GM18511 (cell line): ENCODE measurements around the gene EZR.

Source experiments
- ATAC-seq: cut with Tn5 transposase; IDR thresholded peaks from one replicate; pipeline ENCODE4 v1.9.1; 2021; ENCODE audit warnings: mild to moderate bottlenecking, moderate library complexity; ENCODE audit not compliant: unreplicated experiment

Gene EZR

GRCh38 chr6:158780246-158780884, 38.8 kb downstream of the EZR start:
- ATAC-seq, result no peak

- no peak for ATAC-seq
Measured at GRCh38 chr6:158778005-158778527, 41.1 kb downstream of the EZR start.

DNA sequence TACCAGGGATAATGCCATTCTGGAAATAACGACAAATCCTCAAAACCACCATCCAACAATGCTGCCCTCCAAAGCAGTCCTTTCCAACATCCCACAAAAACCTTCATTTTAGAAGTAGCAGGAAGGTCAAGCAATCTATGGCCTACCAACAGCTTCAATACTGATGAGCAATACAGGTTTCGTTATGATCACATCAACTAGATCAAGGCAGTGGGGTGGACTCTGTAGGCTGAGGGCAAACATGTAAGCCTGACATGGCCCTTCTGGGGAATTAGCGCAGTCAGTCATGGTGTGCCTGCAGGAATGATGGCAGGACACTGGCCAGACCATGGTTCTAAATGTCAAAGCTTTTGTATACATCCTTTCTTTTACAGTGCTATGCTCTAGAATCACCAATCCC, 41.7 kb downstream of the EZR start:
- ATAC-seq, result no peak

DNA sequence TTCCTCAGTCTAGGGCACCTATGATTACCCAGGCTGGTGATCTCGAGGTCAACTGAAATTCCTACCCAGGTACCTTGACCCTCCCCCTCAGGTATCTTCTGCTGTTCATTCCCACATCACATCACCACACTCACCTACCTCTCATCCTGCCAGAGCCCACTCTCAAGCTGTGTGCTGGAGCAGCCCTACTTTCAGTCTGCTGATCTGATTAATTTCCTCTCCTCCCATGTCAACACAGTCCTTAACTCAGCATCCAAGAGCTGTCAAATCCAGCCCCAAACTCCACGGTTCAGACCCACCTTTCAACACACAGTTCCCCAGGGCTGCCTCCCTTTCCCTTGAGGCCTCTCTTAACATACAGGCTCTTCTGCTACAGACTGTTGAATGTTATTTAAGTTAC, 42.4 kb downstream of the EZR start:
- no peak for ATAC-seq

GRCh38 chr6:158775832-158776231, 43.3 kb downstream of the EZR start:
- no peak for ATAC-seq

DNA sequence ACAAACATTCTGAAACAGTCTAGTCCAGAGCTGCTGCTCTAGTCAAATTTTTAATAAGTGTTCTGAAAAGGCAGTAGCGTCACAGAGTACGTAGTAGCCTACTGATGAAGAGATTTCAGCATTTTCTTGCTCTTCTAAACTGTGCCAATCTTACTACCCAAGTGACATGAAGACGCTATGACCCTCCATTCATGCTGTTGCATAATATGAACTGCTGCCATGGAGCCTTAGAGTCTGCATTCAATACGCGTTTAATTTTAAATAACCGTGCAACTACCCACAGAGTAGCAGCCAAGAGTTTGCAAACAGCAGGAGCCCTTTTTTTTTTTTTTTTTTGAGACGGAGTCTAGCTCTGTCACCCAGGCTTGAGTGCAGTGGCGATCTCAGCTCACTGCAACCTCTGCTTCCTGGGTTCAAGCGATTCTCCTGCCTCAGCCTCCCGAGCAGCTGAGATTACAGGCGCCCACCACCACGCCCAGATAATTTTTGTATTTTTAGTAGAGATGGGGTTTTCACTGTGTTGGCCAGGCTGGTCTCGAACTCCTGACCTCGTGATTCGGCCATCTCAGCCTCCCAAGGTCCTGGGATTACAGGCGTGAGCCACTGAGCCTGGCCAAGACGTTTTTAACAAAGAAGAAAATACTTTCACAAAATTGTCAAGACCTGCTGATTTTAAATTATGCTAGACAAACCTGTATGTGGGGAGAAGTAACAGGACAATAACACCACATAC, 44.3 kb downstream of the EZR start:
- ATAC-seq, result no peak

DNA sequence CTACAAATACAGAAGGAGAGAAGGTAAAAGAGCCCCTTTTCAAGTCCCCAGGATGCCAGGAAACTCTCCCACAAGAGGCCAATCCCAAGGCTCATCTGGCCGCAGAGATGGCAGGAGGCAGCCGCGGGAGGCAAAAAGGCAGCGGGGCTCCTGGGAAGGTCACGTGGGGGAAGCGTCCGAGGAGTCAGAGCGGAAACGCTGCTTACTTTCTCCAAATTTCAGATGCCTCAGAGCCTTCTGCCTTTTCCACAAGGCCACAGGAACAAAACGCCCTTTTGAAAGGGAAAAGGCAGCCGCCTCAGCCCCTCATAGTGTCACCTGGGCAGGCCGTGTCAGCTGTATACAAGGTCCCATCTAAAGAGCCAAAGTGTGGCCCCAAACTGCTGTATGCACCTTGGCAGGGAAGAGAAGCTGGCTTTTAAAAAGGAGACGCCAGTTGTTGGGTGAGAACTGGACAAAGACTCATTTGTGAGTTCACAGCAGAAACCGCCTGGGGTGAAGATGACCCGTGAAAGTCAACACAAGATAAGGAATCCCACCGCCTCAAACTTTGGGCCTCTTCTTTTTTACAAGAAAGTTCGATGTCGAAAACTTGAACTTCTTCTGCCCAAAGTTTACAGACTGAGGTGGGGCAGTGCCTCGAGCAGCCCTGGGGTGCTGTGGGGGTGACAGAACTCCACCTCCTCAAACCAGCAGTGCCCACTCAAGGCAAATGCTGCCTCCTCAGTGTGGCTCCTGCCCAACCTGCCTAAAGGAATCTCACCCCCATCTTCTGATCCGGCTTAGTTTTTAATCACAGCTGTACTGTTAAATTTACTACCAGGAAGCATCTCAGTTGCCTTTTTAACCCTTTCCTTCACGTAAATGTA, 45.4 kb downstream of the EZR start:
- ATAC-seq, result no peak

DNA sequence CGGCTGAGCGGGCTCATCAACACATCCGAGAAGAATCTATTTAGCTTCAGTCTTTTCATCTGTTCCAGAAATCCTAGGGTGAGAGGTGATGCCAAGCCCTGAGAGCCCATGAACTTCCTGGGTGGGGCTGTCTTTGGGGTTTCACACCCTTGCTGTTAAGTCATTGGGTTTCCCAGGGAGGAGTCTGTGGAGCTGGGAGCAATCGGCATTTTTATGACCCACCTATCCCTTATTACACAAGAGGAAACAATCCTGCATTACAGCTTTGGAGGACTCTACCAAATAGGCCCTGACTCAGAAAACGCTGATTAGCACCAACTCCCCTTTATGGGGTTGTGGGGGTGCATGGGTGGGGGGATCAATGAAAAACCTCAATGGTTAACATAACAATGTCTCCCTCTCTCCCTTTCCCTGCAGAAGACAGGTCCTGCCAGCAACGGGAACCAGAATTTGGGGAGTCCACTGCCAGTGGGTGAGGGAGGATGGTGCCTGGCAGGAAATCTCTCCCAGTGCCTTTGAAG, 46.3 kb downstream of the EZR start:
- ATAC-seq, result no peak

DNA sequence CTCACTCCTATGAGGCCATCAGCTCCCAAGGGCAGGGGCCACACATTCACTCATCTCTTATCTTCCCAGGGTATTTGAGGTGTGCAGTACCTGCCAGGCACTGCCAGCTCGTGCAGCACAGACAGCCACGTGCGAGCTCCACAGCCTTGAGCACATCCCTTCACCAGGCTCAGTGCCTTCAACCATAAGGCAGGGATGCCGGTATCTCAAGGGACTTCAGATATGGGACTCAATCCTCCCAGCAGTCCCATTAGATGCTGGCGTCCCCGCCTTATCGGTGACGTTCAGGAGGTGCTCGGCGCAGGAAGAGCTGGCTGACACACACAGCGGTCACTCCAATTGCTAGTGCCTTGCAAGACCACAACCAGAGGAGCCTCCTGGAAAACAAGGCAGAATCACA, 47.0 kb downstream of the EZR start:
- no peak for ATAC-seq

GRCh38 chr6:158771399-158772152, 47.6 kb downstream of the EZR start:
- no peak for ATAC-seq

DNA sequence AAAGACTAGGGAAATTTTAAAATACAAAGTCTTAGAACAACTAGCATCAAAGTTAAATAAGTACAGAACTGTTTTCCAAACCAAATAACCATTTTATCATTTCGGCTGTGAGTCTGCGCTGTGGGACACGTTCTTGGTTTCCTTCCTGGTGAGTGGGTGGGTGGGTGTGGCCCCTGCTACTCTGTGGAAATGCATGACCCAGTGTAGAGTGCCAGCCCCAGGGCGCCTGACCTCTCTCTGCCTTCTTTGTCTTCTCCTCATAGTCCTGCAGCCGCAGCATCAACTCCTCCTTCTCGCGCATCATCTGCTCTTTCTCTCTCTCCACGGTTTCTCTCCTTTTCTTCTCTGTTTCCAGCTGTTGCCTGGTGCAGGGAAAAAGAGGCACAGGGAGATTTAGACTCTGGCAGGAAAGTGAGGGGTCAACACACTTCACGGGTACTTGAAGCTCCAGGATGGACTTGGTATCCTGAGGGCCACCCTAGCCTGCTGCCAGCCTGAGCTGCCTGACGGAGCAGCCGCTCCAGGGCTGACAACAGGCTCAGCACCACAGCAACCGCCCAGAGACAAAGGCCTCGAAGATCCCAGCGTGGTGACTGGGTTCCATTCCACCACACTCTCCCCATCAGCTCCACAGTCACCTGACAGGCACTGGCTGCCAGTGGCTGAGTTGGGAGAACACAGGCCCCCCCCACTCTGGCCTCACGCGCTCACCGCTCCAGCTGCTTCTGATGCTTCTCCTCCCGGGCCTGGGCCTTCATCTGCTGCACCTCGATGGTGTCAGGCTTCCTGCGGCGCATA, 48.4 kb downstream of the EZR start:
- ATAC-seq, result no peak

DNA sequence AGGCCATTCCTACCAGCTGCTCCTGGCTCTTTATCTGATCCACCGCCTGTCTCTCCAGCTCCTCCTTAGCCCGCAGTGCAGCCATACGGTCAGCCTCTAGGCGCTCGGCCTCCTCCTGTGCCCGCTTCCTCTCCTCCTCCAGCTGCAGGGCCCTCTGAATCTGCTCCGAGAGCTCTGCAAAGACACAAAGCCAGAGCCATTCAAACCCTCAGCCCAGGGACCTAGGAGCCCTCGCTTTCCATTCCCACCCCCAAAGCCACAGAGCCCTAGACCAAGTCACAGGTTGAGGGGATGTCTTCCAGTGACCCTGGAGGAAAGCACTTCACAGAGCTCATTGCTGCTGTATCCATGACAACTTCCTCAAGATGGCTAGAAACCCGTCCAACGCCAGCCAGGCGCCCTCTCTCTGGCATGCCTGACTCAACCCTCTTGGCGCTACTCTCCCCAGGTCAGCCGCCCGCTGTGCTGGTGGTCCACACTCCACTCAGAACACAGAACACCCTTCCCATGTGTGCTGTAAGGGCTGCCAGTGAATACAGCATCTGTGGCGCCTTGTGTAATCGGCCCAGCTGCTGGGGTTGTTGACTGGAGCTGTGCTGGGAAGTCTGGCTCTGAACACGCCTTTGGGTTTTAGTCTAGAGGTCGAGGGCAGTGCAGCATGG, 49.3 kb downstream of the EZR start:
- ATAC-seq, result no peak

- ATAC-seq, result no peak
Measured at GRCh38 chr6:158769234-158769770, 49.9 kb downstream of the EZR start.

GRCh38 chr6:158768436-158768835, 50.7 kb downstream of the EZR start:
- no peak for ATAC-seq

DNA sequence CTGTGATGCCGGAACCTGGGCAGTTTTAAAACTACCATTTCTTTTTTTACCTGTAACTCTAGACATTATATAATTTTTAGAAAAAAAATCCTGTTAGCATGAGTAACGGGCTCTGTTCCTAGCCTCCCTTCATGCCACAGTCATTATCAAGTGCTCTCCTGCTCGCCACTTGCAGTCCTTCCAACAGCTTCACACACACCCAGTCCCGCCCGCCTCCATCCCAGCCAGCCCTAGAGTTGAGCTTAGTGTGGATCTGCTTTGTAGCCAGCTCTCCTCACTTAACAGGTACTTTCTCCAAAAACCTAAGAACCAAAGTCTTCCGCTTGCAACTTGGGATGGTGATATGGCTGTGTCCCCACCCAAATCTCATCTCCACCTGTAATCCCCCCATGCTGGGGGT, 51.5 kb downstream of the EZR start:
- no peak for ATAC-seq

GRCh38 chr6:158766621-158767455, 52.3 kb downstream of the EZR start:
- ATAC-seq, result no peak

DNA sequence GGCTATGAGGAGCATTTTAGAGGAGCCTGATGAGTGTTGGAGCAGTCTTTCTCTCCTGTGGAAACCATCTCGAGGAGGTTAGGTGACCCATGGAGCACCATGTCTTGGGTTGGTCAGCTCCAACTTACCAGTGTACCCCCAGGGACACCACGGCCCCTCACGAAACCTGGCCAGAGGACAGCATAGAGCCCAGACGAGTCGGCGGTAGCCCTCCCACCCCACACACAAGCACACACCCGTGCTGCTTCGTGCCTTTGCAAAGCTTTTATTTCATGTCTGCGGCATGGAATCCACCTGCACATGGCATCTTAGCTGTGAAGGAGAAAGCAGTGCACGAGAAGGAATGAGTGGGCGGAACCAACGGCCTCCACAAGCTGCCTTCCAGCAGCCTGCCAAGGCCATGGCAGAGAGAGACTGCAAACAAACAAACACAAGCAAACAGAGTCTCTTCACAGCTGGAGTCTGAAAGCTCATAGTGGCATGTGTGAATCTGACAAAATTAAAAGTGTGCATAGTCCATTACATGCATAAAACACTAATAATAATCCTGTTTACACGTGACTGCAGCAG, 53.6 kb downstream of the EZR start:
- ATAC-seq, result no peak

GRCh38 chr6:158764926-158765325, 54.2 kb downstream of the EZR start:
- no peak for ATAC-seq
